ENCODE results near the gene PRX.
"Not testable (repeated sequence)": the region's sequence is repeated elsewhere in the genome, so short reads cannot be mapped to it uniquely, and the experiment has no call there.

The PRX gene

DNA sequence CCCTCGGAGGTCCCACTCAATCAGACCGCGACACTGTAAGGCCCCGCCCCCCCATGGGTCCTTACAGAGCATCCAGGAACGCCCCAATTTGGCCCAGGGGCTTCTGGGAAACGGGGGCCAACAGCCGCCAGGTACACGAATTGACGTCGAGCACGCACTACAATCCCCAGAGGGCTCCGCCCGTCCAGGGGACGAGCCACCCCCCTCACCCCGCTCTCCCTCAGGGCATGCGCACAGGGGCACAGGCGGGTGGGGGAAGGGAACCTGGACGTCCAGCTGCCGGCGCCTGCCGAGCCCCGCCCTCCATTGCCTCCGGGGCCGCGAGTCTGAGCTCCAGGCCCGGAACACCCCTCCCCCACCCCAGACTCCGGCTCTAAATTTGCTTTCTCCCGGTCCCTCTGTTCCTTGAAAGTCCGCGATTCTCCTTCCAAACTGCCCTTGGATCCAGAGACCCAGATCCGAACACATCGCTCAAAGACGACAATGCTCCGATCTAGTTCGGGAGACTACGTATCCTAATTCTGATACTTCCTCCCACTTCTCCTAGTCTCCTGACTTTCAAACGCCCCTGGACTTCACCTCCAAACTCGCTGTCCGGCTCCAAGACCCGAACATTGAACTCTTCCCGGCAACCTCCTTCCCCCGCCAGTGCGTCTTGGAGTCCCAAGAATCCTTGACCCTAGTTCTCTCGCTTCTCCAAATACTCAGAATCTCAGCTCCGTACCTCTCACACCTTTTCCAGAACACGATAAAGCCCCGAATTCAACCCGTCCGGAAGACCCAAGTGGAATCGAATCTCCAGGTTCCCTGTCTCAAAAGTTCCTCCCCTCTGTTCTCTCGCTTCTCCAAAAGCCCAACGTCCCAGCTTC is 30.2 kb upstream of the PRX start:
- peak; percentile 88 for ATAC-seq
- H3K9me3 Mint-ChIP-seq = no peaks in the 10 kb centered on the region
- H3K36me3 Mint-ChIP-seq = peaks cover 13% of the 10 kb centered on the region
- H3K4me3 Mint-ChIP-seq = peak overlapping the region; percentile 97
- H3K27me3 Mint-ChIP-seq = no peaks in the 10 kb centered on the region
- peaks cover 29% of the 10 kb centered on the region for H3K4me1 Mint-ChIP-seq
- peak overlapping the region; percentile 97 for H3K27ac Mint-ChIP-seq

DNA sequence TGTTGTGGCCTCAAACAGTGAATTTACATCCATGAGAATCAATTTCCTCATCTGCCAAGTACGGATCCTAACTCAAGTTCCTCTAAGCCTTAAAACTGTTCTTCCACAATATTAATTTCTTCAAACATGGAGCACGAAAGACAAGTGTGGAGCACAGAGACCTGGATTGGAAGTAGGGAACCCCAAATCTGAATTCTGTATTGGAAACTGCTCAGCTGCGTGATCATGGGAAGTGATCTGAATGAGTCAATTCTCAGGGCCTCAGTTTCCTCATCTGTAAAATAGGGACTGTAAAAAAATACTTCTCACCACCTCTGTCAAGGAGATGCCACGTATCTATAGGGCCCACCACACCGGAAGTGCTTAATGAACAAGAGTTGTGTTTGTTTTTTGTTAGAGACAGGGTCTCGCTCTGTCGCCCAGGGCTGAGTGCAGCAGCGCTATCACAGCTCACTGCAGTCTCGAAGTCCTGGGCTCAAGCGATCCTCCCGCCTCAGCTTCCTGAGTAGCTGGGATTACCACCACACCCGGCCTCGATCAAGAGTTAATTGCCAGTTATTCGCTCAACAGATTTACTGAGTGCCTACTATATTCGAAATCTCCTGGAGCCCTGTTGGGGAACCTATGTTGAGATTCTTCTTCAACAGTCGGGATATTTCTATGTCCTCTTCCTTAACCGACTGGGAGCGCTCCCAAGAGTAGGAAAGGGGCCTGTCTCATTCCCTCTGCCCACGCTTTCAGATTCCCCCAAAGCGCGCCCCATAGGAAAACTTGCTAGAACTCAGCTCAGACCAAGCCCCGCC is 29.4 kb upstream of the PRX start:
- peaks cover 17% of the 10 kb centered on the region for H3K36me3 Mint-ChIP-seq
- peaks cover 29% of the 10 kb centered on the region for H3K4me1 Mint-ChIP-seq
- H3K27ac Mint-ChIP-seq = peak overlapping the region; percentile 97
- ATAC-seq = no peak
- H3K4me3 Mint-ChIP-seq = peak overlapping the region; percentile 97
- no peaks in the 10 kb centered on the region for H3K27me3 Mint-ChIP-seq
- H3K9me3 Mint-ChIP-seq = no peaks in the 10 kb centered on the region

DNA sequence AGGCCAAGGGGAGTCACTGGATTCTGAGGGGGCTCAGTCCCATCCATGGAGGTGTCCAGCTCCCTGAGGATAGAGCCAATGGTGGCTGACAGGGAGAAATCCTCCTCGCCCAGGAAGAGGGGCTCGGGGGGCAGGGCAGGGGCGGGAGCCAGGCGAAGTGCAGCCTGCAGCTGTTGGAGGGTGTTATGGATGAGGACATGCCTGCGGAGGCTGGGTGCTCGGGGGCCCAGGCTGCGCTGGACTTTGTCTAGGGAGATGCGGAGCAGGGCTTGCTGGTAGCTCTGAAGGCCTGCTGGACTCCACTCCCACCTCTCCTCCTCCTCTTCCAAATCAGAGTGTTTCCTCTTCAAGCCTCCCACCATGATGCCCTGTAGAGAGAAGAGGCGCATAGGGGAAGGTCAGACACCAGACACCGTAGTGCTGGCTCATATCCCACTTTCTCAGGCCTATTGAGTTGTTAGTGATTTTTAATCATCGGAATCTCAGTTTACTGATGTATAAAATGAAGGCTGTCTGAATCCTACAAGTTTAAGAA is 28.6 kb upstream of the PRX start:
- H3K4me3 Mint-ChIP-seq = peak overlapping the region; percentile 97
- ATAC-seq = no peak
- H3K36me3 Mint-ChIP-seq = peaks cover 17% of the 10 kb centered on the region
- H3K9me3 Mint-ChIP-seq = no peaks in the 10 kb centered on the region
- H3K4me1 Mint-ChIP-seq = peaks cover 29% of the 10 kb centered on the region
- H3K27ac Mint-ChIP-seq = no peak overlapping the region
- H3K27me3 Mint-ChIP-seq = no peaks in the 10 kb centered on the region

- Mint-ChIP-seq H3K36me3 (peaks cover 11% of the 10 kb centered on the region), H3K4me3 (no peak overlapping the region), H3K27me3 (no peaks in the 10 kb centered on the region), H3K27ac (peak overlapping the region; percentile 23), H3K9me3 (no peaks in the 10 kb centered on the region), H3K4me1 (peaks cover 46% of the 10 kb centered on the region)
- no peak for ATAC-seq
These were observed 25.1 kb upstream of the PRX start for GRCh38 chr19:40438284-40438683.

DNA sequence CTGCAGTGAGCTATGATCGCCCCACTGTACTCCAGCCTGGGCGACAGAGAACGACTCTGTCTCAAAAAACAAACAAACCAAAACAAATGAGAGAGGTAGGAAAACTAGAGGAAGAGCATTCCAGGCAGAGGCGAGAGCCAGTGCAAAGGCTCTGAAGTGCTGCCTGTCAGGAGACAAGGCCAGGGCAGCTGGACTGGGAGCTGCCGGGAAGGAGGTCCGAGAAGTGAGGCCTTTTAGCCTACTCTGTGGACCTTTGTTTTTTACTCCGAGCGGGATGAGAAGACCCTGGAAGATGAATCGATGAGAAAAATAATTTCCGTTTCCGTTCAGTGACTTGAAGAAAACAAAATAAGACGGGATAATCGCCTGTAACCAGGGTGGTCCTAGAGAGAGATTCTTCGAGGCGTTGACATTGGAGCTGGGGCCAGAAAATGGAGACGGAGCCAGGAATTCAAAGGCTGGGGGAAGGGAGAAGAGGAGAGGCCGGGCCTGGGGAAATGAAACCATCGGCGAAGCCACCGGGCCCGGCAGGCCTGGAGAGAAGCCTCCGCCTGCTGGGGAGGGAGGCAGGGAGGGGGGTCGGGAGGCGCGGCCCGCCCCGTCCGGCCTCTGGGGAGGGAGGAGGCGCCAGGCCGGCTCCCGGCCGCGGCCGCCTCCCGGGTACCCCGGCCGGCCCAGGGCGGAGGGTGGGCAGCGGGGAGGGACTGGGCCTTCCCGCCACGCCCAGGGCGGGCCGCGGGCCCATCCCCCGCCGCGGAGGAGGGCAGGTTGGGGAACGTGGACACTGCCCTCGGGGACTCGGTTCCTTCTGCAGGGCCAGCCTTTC is 20.4 kb upstream of the PRX start:
- Mint-ChIP-seq H3K27ac (peak overlapping the region; percentile 88), H3K4me3 (peak overlapping the region; percentile 78), H3K4me1 (peaks cover 27% of the 10 kb centered on the region), H3K36me3 (peaks cover 6% of the 10 kb centered on the region), H3K9me3 (no peaks in the 10 kb centered on the region), H3K27me3 (no peaks in the 10 kb centered on the region)
- peak; percentile 90 for ATAC-seq

DNA sequence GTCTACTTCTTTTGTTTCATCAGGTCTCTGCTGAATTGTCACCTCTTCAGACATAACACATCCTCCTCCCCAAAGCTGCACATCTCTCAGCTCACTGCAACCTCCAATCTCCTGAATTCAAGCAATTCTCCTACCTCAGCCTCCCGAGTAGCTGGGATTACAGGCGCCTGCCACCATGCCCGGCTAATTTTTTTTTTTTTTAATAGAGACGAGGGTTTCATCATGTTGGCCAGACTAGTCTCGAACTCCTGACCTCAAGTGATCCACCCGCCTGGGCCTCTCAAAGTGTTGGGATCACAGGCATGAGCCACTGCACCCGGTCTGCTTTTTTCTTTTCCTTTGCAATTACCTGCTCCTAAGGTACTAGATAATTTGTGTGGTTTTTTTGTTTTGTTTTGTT is 19.6 kb upstream of the PRX start:
- H3K4me3 Mint-ChIP-seq = peak overlapping the region; percentile 78
- not testable (repeated sequence) for H3K27me3 Mint-ChIP-seq, H3K36me3 Mint-ChIP-seq, ATAC-seq, H3K9me3 Mint-ChIP-seq
- peak overlapping the region; percentile 88 for H3K27ac Mint-ChIP-seq
- H3K4me1 Mint-ChIP-seq = peaks cover 27% of the 10 kb centered on the region

DNA sequence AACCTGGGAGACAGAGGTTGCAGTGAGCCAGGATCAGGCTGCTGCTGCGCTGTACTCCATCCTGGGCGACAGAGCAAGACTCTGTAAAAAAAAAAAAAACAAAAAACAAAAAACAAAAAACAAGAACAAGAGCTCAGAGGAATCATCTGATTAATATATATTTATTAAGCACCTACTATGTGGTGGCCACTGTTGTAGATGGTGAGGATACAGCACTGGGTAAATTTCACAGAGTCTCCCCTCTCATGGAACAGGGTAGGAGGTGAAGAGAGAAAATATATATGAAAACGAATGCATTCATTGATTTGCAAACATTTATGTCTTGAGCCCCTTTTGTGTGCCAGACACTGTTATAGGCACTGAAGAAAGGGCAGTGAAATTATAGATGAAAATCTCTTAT is 18.5 kb upstream of the PRX start:
- Mint-ChIP-seq H3K4me3 (no peak overlapping the region), H3K4me1 (peaks cover 27% of the 10 kb centered on the region), H3K36me3 (no peaks in the 10 kb centered on the region), H3K27ac (no peak overlapping the region), H3K27me3 (no peaks in the 10 kb centered on the region), H3K9me3 (no peaks in the 10 kb centered on the region)
- ATAC-seq = no peak

DNA sequence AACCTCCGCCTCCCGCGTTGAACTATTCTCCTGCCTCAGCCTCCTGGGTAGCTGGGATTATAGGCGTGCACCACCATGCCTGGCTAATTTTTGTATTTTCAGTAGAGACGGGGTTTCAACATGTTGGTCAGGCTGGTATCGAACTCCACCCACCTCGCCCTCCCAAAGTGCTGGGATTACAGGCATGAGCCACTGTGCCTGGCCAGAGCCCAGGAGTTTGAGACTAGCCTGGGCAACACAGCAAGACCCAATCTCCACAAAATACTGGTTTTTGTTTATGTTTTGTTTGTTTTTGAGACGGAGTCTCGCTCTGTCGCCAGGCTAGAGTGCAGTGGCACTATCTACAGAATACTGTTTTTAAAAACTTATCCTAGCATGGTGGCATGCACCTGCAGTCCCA is 17.1 kb upstream of the PRX start:
- H3K27me3 Mint-ChIP-seq, H3K4me3 Mint-ChIP-seq, H3K36me3 Mint-ChIP-seq, H3K27ac Mint-ChIP-seq, ATAC-seq, H3K9me3 Mint-ChIP-seq: not testable (repeated sequence)
- peaks cover 24% of the 10 kb centered on the region for H3K4me1 Mint-ChIP-seq

- ATAC-seq, H3K27ac Mint-ChIP-seq, H3K9me3 Mint-ChIP-seq, H3K36me3 Mint-ChIP-seq, H3K27me3 Mint-ChIP-seq, H3K4me3 Mint-ChIP-seq: not testable (repeated sequence)
- H3K4me1 Mint-ChIP-seq = peaks cover 23% of the 10 kb centered on the region
These were observed 15.0 kb upstream of the PRX start for GRCh38 chr19:40428197-40428596.

GRCh38 chr19:40425450-40426287 is 12.5 kb upstream of the PRX start, which contains the start of gene SERTAD1:
Gene SERTAD1 (minus strand): TSS chr19:40425992. CDS start chr19:40423546, 2,446 bp downstream.
- H3K36me3 Mint-ChIP-seq = no peaks in the 10 kb centered on the region
- H3K27ac Mint-ChIP-seq = peak within 1 kb of the TSS; percentile 93
- peak; percentile 95 for ATAC-seq
- H3K9me3 Mint-ChIP-seq = no peaks in the 10 kb centered on the region
- no peaks in the 10 kb centered on the region for H3K27me3 Mint-ChIP-seq
- H3K4me3 Mint-ChIP-seq = peak within 1 kb of the TSS; percentile 86
- peaks cover 20% of the 10 kb centered on the region for H3K4me1 Mint-ChIP-seq

- no peaks in the 10 kb centered on the region for H3K27me3 Mint-ChIP-seq
- no peaks in the 10 kb centered on the region for H3K36me3 Mint-ChIP-seq
- no peak for ATAC-seq
- H3K4me1 Mint-ChIP-seq = peaks cover 20% of the 10 kb centered on the region
- H3K27ac Mint-ChIP-seq = peak overlapping the region; percentile 93
- H3K9me3 Mint-ChIP-seq = no peaks in the 10 kb centered on the region
- H3K4me3 Mint-ChIP-seq = peak overlapping the region; percentile 86
These were observed 11.7 kb upstream of the PRX start for GRCh38 chr19:40424637-40425449.

DNA sequence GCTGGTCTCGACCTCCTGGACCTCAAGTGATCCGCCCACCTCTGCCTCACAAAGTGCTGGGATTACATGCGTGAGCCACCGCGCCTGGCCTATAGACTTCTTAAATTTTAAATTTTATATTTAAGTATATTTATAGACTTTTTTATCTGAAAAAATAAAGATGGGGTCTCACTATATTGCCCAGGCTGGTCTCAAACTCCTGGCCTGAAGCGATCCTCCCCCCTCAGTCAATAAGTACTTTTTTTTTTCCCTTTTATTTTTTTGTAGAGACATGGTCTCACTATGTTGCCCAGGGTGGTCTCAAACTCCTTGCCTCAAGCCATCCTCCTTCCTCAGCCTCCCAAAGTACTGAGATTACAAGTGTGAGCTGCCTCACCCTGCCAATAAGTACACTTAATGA is 10.8 kb upstream of the PRX start:
- Mint-ChIP-seq H3K4me1 (peaks cover 20% of the 10 kb centered on the region), H3K9me3 (no peaks in the 10 kb centered on the region), H3K4me3 (no peak overlapping the region), H3K27me3 (no peaks in the 10 kb centered on the region), H3K27ac (peak overlapping the region; percentile 93), H3K36me3 (no peaks in the 10 kb centered on the region)
- ATAC-seq = no peak

DNA sequence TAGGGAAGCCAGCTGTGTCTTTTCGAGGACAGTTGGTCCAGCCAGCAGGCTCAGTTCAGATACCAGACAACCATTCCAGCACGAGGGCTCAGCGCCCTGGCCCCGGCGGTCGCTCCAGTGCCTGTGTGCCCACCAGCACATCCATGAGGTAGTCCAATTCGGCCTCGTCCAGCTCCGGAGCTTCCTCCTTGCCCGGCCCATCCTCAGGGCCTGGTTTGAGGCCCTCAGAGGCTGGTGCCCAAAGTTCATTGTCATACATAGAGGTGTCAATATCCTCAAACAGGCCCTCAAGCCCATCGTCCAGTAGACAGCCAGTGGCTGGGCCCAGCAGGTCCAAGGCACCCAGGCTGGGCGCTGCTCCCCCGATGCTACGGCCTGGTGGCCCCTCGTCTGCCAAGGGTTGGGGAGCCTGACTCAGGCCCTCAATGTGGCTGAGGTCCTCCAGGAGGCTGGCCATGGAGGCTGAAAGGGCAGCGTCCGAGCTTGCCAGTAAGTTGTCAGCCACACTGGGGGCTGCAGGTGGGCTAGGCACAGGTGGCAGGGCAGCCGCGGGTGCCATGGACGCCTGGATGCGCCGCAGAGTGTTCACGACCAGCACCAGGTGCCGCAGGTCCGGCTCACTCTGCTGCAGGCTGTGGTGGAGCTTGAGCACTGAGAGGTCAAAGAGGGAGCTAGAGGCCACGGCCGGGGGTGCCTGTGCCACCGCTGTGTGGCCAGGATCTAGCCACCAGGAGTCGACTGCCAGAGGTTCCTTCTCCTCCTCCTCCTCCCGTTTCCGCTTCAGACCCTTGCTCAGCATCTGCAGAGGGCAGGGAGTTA is 9.8 kb upstream of the PRX start:
- Mint-ChIP-seq H3K27me3 (no peaks in the 10 kb centered on the region), H3K9me3 (no peaks in the 10 kb centered on the region), H3K36me3 (no peaks in the 10 kb centered on the region), H3K27ac (peak overlapping the region; percentile 22), H3K4me3 (no peak overlapping the region), H3K4me1 (peaks cover 24% of the 10 kb centered on the region)
- ATAC-seq = no peak
